ENCODE measurements around the gene KCNIP3. TPM values are rescaled to one million over a fixed set of nuclear protein-coding genes. Genes with fewer than 3 reads are reported as not detected.

The KCNIP3 gene
- total RNA-seq, 1 donor from 2014 or later = 0.68 TPM

DNA sequence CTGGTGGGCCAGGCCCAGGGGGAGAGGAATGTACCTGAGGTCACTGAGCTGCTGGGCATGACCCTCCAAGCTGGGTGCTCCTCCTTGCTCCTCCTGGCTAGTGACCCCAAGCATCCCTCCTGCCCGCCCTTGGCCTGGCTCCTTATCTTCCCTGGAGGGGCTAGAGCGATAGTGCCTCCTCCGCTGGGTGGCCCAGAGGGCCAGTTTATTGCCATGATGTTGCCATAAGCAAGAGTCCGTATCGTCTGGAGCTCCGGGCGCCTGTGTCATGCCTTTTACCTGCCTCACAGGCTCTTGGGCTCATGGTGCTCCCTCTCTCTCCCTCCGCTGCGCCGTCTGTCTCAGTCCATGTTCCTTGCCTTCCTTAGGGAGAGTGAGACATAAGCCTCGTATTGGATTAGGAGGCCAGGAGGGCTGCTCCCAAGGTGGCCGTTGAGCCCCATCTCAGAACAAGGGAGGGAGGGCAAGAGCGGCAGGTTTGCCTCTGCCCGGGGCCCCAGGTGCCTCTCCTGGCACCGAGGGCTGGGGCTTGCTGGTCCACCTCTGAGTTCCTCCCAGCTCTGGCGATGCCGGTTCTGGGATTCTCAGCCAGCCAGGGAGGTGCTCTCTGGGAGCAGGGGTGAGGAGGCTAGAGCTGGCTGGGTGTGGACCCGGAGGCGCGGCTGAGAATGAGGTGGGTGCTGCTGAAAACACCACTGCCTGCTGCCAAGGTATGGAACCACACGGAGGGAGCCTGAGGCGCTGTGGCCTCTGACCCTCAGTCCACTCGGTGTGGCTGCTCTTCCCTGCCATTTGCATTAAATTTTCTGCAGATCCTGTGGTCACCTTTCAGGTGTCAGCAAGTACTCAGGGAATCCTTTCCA lies 22.6 kb downstream of the KCNIP3 start:
- Mint-ChIP-seq H3K4me1 (ENCODE audit: low read depth, unreplicated experiment) (peaks cover 14% of the 10 kb centered on the region), H3K27ac (ENCODE audit: unreplicated experiment) (no peak overlapping the region), H3K27me3 (ENCODE audit: low read depth, unreplicated experiment) (peaks cover 44% of the 10 kb centered on the region), H3K9me3 (ENCODE audit: unreplicated experiment) (peaks cover 3% of the 10 kb centered on the region), H3K36me3 (ENCODE audit: low read depth, unreplicated experiment) (no peaks in the 10 kb centered on the region), H3K4me3 (ENCODE audit: unreplicated experiment) (no peak overlapping the region)
- no peak overlapping the region for H3K4me3 ChIP-seq (ENCODE audit: insufficient read depth, low read depth, low read length)
- H3K9ac ChIP-seq (ENCODE audit: low read length) = no peak overlapping the region
- no peak for TF ChIP-seq EZH2 (IDR thresholded peaks at IDR 0.05; ENCODE audit: insufficient read depth, low read length)
- TF ChIP-seq, protein P1, sequence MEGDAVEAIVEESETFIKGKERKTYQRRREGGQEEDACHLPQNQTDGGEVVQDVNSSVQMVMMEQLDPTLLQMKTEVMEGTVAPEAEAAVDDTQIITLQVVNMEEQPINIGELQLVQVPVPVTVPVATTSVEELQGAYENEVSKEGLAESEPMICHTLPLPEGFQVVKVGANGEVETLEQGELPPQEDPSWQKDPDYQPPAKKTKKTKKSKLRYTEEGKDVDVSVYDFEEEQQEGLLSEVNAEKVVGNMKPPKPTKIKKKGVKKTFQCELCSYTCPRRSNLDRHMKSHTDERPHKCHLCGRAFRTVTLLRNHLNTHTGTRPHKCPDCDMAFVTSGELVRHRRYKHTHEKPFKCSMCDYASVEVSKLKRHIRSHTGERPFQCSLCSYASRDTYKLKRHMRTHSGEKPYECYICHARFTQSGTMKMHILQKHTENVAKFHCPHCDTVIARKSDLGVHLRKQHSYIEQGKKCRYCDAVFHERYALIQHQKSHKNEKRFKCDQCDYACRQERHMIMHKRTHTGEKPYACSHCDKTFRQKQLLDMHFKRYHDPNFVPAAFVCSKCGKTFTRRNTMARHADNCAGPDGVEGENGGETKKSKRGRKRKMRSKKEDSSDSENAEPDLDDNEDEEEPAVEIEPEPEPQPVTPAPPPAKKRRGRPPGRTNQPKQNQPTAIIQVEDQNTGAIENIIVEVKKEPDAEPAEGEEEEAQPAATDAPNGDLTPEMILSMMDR (IDR thresholded peaks at IDR 0.05; ENCODE audit: insufficient read depth, low read depth, low read length) = no peak
- peaks cover 16% of the 10 kb centered on the region for H3K4me1 ChIP-seq (ENCODE audit: insufficient read depth, low read length)
- peaks cover 3% of the 10 kb centered on the region for H4K20me1 ChIP-seq (ENCODE audit: insufficient read depth, low read length)
- DNase-seq (ENCODE audit: low read depth) (no peak), FAIRE-seq (no peak)
- H3K79me2 ChIP-seq (ENCODE audit: insufficient read depth, low read length) = no peaks in the 10 kb centered on the region
- H3K9me3 ChIP-seq (ENCODE audit: insufficient read depth, low read depth, low read length) = no peaks in the 10 kb centered on the region
- no peaks in the 10 kb centered on the region for H3K36me3 ChIP-seq (ENCODE audit: insufficient read depth, low read length)
- H3K4me2 ChIP-seq (ENCODE audit: low read length) = no peak overlapping the region
- H2AFZ ChIP-seq (ENCODE audit: low read depth, low read length) = no peak overlapping the region
- no peak overlapping the region for H3K27ac ChIP-seq (ENCODE audit: low read depth, low read length)
- no peaks in the 10 kb centered on the region for H3K27me3 ChIP-seq (ENCODE audit: insufficient read depth, low read length)

DNA sequence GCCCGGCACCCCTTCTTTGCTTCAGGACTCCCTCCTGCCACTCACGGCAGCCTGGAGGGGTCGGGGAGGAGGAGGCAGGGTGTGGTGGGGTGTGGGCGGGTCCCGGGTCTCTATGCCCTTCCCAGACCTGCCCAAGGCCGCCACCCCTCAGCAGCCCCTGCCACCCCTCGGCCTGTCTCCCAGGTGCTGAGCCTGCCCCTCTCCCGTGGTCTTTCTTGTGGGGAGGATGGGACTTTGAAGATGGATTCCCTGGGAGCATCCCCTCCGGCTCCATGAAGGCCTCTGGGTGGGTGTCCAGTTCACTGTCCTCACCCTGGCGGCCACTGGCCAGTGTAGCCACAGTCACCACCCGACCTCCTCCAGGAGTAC lies 23.2 kb downstream of the KCNIP3 start:
- no peak overlapping the region for H3K4me3 Mint-ChIP-seq (ENCODE audit: unreplicated experiment)
- H3K9me3 Mint-ChIP-seq (ENCODE audit: unreplicated experiment) = peaks cover 3% of the 10 kb centered on the region
- H3K27ac Mint-ChIP-seq (ENCODE audit: unreplicated experiment) = no peak overlapping the region
- H3K27ac ChIP-seq (ENCODE audit: low read depth, low read length) = no peak overlapping the region
- peaks cover 14% of the 10 kb centered on the region for H3K4me1 Mint-ChIP-seq (ENCODE audit: low read depth, unreplicated experiment)
- H3K4me3 ChIP-seq (ENCODE audit: insufficient read depth, low read depth, low read length) = no peak overlapping the region
- H3K27me3 Mint-ChIP-seq (ENCODE audit: low read depth, unreplicated experiment) = peaks cover 39% of the 10 kb centered on the region
- TF ChIP-seq EZH2 (IDR thresholded peaks at IDR 0.05; ENCODE audit: insufficient read depth, low read length) = no peak
- TF ChIP-seq, protein P1 (IDR thresholded peaks at IDR 0.05; ENCODE audit: insufficient read depth, low read depth, low read length) = no peak
- H3K36me3 Mint-ChIP-seq (ENCODE audit: low read depth, unreplicated experiment) = no peaks in the 10 kb centered on the region
- peaks cover 3% of the 10 kb centered on the region for H4K20me1 ChIP-seq (ENCODE audit: insufficient read depth, low read length)
- DNase-seq (ENCODE audit: low read depth) = no peak
- no peaks in the 10 kb centered on the region for H3K36me3 ChIP-seq (ENCODE audit: insufficient read depth, low read length)
- FAIRE-seq = no peak
- H2AFZ ChIP-seq (ENCODE audit: low read depth, low read length) = no peak overlapping the region
- H3K4me1 ChIP-seq (ENCODE audit: insufficient read depth, low read length) = peaks cover 16% of the 10 kb centered on the region
- no peak overlapping the region for H3K9ac ChIP-seq (ENCODE audit: low read length)
- H3K27me3 ChIP-seq (ENCODE audit: insufficient read depth, low read length) = no peaks in the 10 kb centered on the region
- H3K9me3 ChIP-seq (ENCODE audit: insufficient read depth, low read depth, low read length) = no peaks in the 10 kb centered on the region
- H3K79me2 ChIP-seq (ENCODE audit: insufficient read depth, low read length) = no peaks in the 10 kb centered on the region
- H3K4me2 ChIP-seq (ENCODE audit: low read length) = no peak overlapping the region

Data from astrocyte (in vitro differentiated cells and primary cell).